GM10266 (cell line): ENCODE measurements around the gene MLXIP.

Source experiments
- DNase-seq: peaks from one replicate; pipeline ENCODE4 v3.0.0; 2012; ENCODE audit errors: extremely low spot score
- TF ChIP-seq, protein P1 (sequence below): IDR thresholded peaks from 2 replicates; pipeline ENCODE4 v1.5.1; 2012; ENCODE audit warnings: mild to moderate bottlenecking, low read depth; ENCODE audit not compliant: control insufficient read depth, insufficient read depth; ENCODE audit errors: missing control alignments

Gene MLXIP

DNA sequence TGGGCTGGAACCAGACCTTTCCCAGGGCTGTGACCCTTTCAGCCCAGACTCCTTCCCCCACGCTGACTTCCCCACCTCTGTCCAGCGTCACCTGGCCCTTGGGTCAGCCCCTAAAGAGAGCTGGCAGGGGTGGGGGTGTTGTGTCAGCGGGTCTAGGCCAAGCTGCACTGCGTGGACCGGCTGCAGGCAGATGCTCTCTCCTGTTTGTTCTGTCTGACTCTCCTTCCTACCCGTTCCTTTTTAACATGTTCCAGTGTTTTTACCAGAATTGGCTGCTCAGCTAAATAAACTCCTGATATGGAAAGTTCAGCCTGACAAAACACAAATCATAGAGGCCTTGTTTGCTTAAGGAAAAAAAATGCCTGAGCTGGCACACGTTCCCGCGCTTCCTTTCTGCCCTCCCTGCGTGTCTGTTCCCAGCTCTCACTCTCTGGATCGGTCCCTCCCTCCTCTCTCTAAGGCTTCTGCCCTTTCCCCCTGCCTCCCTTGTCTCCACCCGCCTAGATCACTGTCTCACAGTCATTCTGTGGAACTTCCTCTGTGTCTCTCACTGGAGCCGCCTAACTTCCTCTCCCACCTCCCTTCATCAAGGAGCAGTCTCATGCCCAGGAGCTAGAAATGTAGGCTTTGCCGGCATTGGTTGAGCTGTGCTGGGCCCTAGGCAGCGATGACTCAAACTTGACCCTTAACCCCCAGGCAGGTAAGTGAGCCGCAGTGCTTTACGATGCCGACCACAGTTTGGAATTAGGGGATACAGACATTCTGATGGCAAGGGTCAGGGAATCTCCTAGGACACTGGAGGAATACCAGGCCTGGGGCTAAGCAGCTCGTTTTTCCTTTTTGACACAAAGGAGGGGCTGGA lies 15.5 kb upstream of the MLXIP start:
- TF ChIP-seq, protein P1, sequence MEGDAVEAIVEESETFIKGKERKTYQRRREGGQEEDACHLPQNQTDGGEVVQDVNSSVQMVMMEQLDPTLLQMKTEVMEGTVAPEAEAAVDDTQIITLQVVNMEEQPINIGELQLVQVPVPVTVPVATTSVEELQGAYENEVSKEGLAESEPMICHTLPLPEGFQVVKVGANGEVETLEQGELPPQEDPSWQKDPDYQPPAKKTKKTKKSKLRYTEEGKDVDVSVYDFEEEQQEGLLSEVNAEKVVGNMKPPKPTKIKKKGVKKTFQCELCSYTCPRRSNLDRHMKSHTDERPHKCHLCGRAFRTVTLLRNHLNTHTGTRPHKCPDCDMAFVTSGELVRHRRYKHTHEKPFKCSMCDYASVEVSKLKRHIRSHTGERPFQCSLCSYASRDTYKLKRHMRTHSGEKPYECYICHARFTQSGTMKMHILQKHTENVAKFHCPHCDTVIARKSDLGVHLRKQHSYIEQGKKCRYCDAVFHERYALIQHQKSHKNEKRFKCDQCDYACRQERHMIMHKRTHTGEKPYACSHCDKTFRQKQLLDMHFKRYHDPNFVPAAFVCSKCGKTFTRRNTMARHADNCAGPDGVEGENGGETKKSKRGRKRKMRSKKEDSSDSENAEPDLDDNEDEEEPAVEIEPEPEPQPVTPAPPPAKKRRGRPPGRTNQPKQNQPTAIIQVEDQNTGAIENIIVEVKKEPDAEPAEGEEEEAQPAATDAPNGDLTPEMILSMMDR, result no peak
- DNase-seq, result no peak

DNA sequence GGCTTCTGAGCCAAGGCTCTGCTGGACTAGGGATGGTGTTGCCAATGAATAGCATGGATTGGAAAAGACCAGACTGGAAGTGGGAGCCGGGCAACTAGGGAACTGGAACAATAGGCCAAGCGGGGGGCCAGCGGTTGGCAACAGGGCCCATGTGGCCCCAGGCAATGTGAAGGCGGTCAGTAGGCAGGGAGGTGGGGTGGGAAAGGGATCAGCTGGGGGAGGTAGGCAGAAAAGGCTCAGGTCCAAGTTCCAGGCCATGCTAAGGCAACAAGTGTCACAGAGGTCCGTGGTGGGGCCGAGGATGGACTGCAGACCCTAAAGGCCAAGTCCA lies 14.9 kb upstream of the MLXIP start:
- DNase-seq, result no peak
- TF ChIP-seq, protein P1, result no peak

DNA sequence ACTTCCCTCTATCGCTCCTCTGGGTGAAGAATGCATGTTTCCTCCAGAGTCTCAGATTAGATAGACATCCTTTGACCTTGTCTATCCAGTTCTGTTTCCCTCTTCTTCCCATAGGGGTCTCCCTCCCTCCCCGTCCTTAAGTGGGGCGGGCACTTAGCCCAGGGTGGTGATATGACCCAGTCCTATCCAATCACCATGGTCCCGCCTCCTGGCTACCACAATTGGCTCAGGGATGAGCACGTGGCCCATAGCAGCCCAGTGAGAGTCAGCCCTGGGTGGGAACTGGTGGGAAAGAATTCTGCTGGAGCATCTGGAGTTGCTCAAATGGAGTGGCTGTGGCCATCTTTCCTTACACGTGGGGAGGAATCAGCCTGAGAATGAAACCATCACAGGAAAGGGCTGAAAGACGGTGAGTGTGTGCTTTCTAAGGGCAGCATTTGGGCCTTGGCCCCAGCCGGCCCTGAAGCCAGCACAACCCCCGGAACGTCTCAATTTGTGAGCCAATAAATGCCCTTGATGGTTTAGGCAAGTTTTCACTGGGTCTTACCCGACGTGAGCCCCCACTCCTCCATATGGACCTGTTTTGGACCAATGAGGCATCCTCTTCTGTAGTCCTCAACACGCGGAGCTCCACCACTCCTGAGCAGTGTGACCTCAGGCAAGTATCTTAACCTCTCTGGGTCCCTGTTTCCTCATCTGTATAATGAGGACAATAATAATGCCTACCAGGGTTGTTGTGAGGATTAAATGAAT lies 14.4 kb upstream of the MLXIP start:
- peak; percentile 73 for DNase-seq

DNA sequence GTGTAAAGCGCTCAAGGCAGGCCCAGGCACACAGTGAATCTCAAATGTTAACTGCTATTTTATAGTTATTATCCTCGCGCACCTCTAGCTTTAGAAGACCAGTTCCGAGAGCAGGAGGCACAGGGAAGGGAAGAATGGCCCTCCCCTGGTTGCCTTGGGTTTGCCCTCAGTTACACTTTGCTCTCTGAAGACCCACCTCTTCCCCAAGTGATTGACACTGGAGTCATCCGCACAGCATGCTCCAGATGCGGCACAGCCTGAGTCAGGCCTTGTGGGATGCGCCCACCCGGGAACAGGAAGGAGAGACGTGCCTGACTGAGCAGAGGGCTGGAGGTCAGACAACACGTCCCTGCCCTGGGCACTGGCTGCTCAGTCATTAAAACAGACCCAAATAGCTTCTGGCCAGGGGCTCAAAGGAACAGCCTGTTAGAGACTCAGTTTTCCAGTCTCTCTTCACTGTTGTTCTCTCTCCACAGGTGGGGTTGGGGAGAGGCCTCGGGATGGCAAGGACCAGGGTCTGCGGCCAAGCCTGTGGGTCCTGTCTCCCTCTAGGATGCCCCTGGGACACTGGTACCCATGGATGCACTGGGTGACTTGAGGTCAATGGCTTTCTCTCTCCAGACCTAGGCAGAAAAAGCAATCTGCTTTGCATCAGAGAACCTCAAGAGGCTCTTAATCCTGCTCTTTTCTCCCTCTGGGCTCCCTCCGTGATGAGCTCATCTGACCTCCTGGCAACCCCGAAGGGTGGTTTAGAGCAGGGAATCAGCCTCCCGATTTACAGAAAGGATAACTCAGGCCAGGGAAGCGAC lies 13.6 kb upstream of the MLXIP start:
- TF ChIP-seq, protein P1, result no peak
- DNase-seq, result no peak

More for the DNA sequence above, 14.4 kb upstream of the MLXIP start:
- TF ChIP-seq, protein P1, result peak; percentile 8

DNA sequence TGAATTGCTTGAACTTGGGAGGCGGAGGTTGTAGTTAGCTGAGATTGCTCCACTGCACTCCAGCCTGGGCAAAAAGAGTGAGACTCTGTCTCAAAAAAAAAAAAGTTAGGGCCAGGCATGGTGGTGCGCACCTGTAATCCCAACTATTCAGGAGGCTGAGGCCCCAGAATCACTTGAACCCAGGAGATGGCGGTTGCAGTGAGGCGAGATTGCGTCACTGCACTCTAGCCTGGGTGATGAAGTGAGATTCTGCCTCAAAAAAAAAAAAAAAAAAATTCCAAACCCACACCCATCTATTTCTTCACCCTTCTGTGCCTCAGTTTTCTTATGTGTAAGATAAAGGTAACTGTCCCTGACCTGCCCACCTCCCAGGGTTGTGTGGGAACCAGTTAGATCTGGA lies 11.0 kb upstream of the MLXIP start:
- TF ChIP-seq, protein P1, result no peak
- no peak for DNase-seq

DNA sequence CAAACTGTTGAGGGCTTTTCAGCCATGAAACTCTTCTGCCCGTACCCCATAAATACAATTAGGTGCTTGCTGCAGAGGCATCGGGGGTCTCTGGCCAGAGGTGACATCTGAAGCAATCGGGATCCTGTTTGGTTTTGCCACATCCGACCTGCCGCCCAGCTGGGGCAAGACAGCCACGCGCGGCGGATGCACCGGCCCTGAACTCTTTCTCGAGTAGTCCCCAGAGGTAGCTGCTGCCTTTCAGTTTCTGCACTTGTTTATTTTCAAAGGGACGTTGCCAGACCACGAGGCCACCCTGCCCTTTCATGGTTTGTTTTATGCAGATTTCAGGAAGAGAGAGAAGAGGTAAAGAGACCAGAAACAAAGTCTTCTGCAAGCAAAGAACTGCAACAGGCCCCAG lies 10.6 kb upstream of the MLXIP start:
- TF ChIP-seq, protein P1, result no peak
- DNase-seq, result peak; percentile 80
